ENCODE results near the gene LTN1. TPM values are rescaled to one million over a fixed set of nuclear protein-coding genes. Genes with fewer than 3 reads are reported as not detected.

The LTN1 gene
- polyA plus RNA-seq, 2 of the 4 experiments (the other 2 are of a cell fraction): 6.9 to 12.3 TPM

- no peak for TF ChIP-seq RAD21 (conservative IDR thresholded peaks at IDR 0.05 in 1 of 2, IDR thresholded peaks at IDR 0.05 in 1 of 2)
- no peak for TF ChIP-seq CBX2 (IDR thresholded peaks at IDR 0.05; ENCODE audit: borderline replicate concordance, low read depth)
- TF ChIP-seq CHD2 (IDR thresholded peaks at IDR 0.05; ENCODE audit: low read length, partially characterized antibody): no peak
- TF ChIP-seq ZFP36 (IDR thresholded peaks at IDR 0.05; ENCODE audit: borderline replicate concordance, partially characterized antibody): no peak
- no peak for TF ChIP-seq ZC3H11A (IDR thresholded peaks at IDR 0.05)
- TF ChIP-seq, protein P1, sequence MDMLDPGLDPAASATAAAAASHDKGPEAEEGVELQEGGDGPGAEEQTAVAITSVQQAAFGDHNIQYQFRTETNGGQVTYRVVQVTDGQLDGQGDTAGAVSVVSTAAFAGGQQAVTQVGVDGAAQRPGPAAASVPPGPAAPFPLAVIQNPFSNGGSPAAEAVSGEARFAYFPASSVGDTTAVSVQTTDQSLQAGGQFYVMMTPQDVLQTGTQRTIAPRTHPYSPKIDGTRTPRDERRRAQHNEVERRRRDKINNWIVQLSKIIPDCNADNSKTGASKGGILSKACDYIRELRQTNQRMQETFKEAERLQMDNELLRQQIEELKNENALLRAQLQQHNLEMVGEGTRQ (IDR thresholded peaks at IDR 0.05): no peak
- TF ChIP-seq FOSB (CRISPR knock-in tag; IDR thresholded peaks at IDR 0.05): no peak
- TF ChIP-seq RARB (CRISPR knock-in tag; IDR thresholded peaks at IDR 0.05): no peak
- TF ChIP-seq RCOR1 (IDR thresholded peaks at IDR 0.05; ENCODE audit: low read depth, low read length): no peak
- no peak for TF ChIP-seq RNF2 (IDR thresholded peaks at IDR 0.05; ENCODE audit: borderline replicate concordance, low read depth)
- TF ChIP-seq SMC3 (IDR thresholded peaks at IDR 0.05): no peak
- TF ChIP-seq, protein P2, sequence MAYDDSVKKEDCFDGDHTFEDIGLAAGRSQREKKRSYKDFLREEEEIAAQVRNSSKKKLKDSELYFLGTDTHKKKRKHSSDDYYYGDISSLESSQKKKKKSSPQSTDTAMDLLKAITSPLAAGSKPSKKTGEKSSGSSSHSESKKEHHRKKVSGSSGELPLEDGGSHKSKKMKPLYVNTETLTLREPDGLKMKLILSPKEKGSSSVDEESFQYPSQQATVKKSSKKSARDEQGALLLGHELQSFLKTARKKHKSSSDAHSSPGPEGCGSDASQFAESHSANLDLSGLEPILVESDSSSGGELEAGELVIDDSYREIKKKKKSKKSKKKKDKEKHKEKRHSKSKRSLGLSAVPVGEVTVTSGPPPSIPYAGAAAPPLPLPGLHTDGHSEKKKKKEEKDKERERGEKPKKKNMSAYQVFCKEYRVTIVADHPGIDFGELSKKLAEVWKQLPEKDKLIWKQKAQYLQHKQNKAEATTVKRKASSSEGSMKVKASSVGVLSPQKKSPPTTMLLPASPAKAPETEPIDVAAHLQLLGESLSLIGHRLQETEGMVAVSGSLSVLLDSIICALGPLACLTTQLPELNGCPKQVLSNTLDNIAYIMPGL (CRISPR knock-in tag; IDR thresholded peaks at IDR 0.05; ENCODE audit: borderline replicate concordance): no peak
- TF ChIP-seq NPAS2 (CRISPR knock-in tag; IDR thresholded peaks at IDR 0.05; ENCODE audit: borderline replicate concordance): no peak
- TF ChIP-seq CHD4 (IDR thresholded peaks at IDR 0.05; ENCODE audit: borderline replicate concordance): no peak
- TF ChIP-seq, protein P3, sequence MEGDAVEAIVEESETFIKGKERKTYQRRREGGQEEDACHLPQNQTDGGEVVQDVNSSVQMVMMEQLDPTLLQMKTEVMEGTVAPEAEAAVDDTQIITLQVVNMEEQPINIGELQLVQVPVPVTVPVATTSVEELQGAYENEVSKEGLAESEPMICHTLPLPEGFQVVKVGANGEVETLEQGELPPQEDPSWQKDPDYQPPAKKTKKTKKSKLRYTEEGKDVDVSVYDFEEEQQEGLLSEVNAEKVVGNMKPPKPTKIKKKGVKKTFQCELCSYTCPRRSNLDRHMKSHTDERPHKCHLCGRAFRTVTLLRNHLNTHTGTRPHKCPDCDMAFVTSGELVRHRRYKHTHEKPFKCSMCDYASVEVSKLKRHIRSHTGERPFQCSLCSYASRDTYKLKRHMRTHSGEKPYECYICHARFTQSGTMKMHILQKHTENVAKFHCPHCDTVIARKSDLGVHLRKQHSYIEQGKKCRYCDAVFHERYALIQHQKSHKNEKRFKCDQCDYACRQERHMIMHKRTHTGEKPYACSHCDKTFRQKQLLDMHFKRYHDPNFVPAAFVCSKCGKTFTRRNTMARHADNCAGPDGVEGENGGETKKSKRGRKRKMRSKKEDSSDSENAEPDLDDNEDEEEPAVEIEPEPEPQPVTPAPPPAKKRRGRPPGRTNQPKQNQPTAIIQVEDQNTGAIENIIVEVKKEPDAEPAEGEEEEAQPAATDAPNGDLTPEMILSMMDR (IDR thresholded peaks at IDR 0.05): no peak
- TF ChIP-seq MYC (IDR thresholded peaks at IDR 0.05; ENCODE audit: borderline replicate concordance, low read length): no peak
- ATAC-seq (no peak), FAIRE-seq (no peak), DNase-seq (ENCODE audit: low read depth in 1 of 2, low spot score in 1 of 2) (no peak)
- H3K9me3 ChIP-seq: no peaks in the 10 kb centered on the region
- CTCF ChIA-PET: interaction anchor here (1.2 kb wide), 1 partner anchor 9 kb away, joined by 3 read pairs; the partner anchor contains the start of gene USP16
- POLR2A ChIA-PET: no interaction called here
- 72% methylated on average over 4 of the region's 4 CpGs for WGBS (ENCODE audit: missing lambda C conversion rate)
- H3K4me2 ChIP-seq: no peak overlapping the region
- H3K4me3 ChIP-seq: no peak overlapping the region
- no peak overlapping the region for H3K27ac ChIP-seq
- no peaks in the 10 kb centered on the region for H3K4me1 ChIP-seq
Measured at GRCh38 chr21:29033301-29033700, 40.6 kb upstream of the LTN1 start.

DNA sequence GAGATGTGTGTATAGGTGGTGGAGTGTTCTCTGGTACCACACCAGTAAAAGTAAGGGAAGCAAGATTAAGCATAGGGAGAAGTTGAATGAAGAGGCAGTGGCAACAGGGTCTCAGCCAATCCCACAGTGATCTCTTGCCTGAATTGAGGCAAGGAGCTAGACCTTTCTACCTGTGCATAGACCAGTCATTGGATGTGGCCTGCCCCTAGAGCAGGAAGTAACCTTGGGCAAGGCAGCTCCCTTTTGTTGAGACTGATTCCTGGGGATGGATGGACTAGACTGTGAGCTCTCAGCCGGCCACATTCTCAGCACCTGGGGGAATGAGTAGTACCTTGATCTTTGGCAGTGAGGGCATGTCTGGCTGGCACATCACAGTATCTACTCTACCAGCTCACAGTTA lies 38.2 kb upstream of the LTN1 start:
- no peak overlapping the region for H3K4me3 ChIP-seq
- no peaks in the 10 kb centered on the region for H3K9me3 ChIP-seq
- H3K4me2 ChIP-seq: no peak overlapping the region
- no peak for ATAC-seq
- peaks cover 4% of the 10 kb centered on the region; the same call in 1 of the 3 replicates for H3K4me1 ChIP-seq
- no peak overlapping the region for H3K27ac ChIP-seq
- DNase-seq (ENCODE audit: low read depth in 1 of 2, low spot score in 1 of 2): no peak
- TF ChIP-seq, protein P2 (CRISPR knock-in tag; IDR thresholded peaks at IDR 0.05; ENCODE audit: borderline replicate concordance): no peak
- TF ChIP-seq POLR2AphosphoS2 (conservative IDR thresholded peaks at IDR 0.05; ENCODE audit: low read length) (no peak), POLR2A (IDR thresholded peaks at IDR 0.05; ENCODE audit: low read length) (no peak), SMC3 (IDR thresholded peaks at IDR 0.05) (no peak), EHMT2 (IDR thresholded peaks at IDR 0.05; ENCODE audit: low read depth) (no peak), EHF (CRISPR knock-in tag; IDR thresholded peaks at IDR 0.05) (no peak), HES2 (IDR thresholded peaks at IDR 0.05) (no peak), E2F6 (IDR thresholded peaks at IDR 0.05; ENCODE audit: borderline replicate concordance, low read depth) (no peak), NR3C1 (IDR thresholded peaks at IDR 0.05) (no peak), MYC (IDR thresholded peaks at IDR 0.05; ENCODE audit: borderline replicate concordance, low read length) (no peak), ZFP36 (IDR thresholded peaks at IDR 0.05; ENCODE audit: borderline replicate concordance, partially characterized antibody) (no peak), MAX (IDR thresholded peaks at IDR 0.05) (no peak), RCOR1 (IDR thresholded peaks at IDR 0.05; ENCODE audit: low read depth, low read length) (no peak), RFX5 (IDR thresholded peaks at IDR 0.05) (no peak), MAZ (IDR thresholded peaks at IDR 0.05; ENCODE audit: borderline replicate concordance, low read depth, low read length) (no peak)
- TF ChIP-seq, protein P1 (IDR thresholded peaks at IDR 0.05): no peak
- 100% methylated on average over 1 of the region's 1 CpG for WGBS (ENCODE audit: missing lambda C conversion rate)
- no peak for FAIRE-seq
- CTCF ChIA-PET: interaction anchor here (0.8 to 1.2 kb wide), 2 partner anchors 13 to 36 kb away, joined by 3 to 4 read pairs; no protein-coding TSS in a partner anchor
- POLR2A ChIA-PET: interaction anchor here (1.3 kb wide), 1 partner anchor 8 kb away, joined by 3 read pairs; no protein-coding TSS in a partner anchor

Data from A549 (cell line).